HFFc6 (cell line): ENCODE measurements around the gene ASAP2. TPM values are rescaled to one million over a fixed set of nuclear protein-coding genes. Genes with fewer than 3 reads are reported as not detected.

Source experiments
- DNase-seq: peaks from one replicate; pipeline ENCODE4 v3.0.0-alpha.2; 2018
- H3K27ac Mint-ChIP-seq: 2 replicates; pipeline ENCODE4 v1.8.0; 2020; ENCODE audit warnings: mild to moderate bottlenecking, mixed read lengths
- H3K27me3 Mint-ChIP-seq: 2 replicates; pipeline ENCODE4 v1.8.0; 2021; ENCODE audit warnings: mild to moderate bottlenecking, moderate library complexity, mixed read lengths; ENCODE audit not compliant: insufficient read depth
- H3K36me3 Mint-ChIP-seq: 2 replicates; pipeline ENCODE4 v1.8.0; 2021; ENCODE audit warnings: low read depth, mixed read lengths
- H3K4me1 Mint-ChIP-seq: 2 replicates; pipeline ENCODE4 v1.8.0; 2020; ENCODE audit warnings: low read depth, mixed read lengths
- H3K4me3 Mint-ChIP-seq: 2 replicates; pipeline ENCODE4 v1.8.0; 2020; ENCODE audit warnings: mild to moderate bottlenecking, moderate library complexity, mixed read lengths
- H3K9me3 Mint-ChIP-seq: 2 replicates; pipeline ENCODE4 v1.8.0; 2020; ENCODE audit warnings: mild to moderate bottlenecking, mixed read lengths
- total RNA-seq, 6 experiments: library from RNA; stranded (reverse); fragmentation: NEBNext Ultra II Directional; extraction: Animal tissue kit (Norgen Biotek cat#: 25700); gene quantifications; 2 replicates in 1 of 6; 3 replicates in 5 of 6; pipeline ENCODE4 v1.2.3, GENCODE V29; 2021
- TF ChIP-seq, protein P1 (sequence below): fragments of 200-600 bp; sonication (generic); IDR thresholded peaks from 2 replicates; pipeline ENCODE4 v1.5.0; 2021; ENCODE audit warnings: antibody characterized with exemption, mild to moderate bottlenecking

ASAP2 gene
- total RNA-seq, 6 experiments from 2014 or later, result 31.2 to 37.4 (median 34.3) TPM

DNA sequence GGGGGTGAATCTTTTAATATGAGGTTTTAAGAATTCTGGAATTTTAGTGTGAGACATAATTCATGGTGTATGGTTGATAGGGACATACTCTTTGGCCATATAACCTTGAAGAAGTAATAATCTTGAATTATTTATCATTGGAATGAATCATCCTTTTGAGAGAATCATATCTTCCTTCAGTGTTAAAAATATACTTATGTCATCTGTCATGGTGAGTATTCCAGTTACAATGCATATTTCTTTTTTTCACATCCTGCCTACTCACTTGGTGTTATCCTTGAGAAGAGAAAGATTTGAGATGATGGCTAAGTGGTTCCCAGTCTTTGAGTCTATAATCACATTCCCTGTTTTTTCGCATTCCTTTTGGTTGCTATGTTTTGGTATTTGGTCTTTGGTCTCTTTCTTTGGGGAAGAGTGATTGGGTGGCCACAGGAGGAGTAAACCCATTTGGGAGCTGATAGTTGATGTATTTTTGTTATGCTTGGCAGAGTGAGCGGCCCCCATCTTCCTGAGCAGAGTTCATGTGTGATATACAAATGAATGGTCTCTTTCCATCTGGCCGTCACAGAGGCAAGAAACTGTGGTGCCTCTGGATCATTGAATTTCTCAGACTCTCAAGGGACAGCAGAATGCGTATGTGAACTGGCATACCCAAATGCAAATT lies 21.6 kb downstream of the ASAP2 start:
- Mint-ChIP-seq H3K27ac (peak overlapping the region; percentile 83), H3K4me1 (peaks cover 69% of the 10 kb centered on the region), H3K36me3 (peaks cover 10% of the 10 kb centered on the region; the same call in 1 of the 2 replicates), H3K27me3 (no peaks in the 10 kb centered on the region; the same call in none of the 2 replicates), H3K9me3 (no peaks in the 10 kb centered on the region), H3K4me3 (peak overlapping the region; percentile 44)
- DNase-seq, result peak; percentile 53
- TF ChIP-seq, protein P1, sequence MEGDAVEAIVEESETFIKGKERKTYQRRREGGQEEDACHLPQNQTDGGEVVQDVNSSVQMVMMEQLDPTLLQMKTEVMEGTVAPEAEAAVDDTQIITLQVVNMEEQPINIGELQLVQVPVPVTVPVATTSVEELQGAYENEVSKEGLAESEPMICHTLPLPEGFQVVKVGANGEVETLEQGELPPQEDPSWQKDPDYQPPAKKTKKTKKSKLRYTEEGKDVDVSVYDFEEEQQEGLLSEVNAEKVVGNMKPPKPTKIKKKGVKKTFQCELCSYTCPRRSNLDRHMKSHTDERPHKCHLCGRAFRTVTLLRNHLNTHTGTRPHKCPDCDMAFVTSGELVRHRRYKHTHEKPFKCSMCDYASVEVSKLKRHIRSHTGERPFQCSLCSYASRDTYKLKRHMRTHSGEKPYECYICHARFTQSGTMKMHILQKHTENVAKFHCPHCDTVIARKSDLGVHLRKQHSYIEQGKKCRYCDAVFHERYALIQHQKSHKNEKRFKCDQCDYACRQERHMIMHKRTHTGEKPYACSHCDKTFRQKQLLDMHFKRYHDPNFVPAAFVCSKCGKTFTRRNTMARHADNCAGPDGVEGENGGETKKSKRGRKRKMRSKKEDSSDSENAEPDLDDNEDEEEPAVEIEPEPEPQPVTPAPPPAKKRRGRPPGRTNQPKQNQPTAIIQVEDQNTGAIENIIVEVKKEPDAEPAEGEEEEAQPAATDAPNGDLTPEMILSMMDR, result no peak

DNA sequence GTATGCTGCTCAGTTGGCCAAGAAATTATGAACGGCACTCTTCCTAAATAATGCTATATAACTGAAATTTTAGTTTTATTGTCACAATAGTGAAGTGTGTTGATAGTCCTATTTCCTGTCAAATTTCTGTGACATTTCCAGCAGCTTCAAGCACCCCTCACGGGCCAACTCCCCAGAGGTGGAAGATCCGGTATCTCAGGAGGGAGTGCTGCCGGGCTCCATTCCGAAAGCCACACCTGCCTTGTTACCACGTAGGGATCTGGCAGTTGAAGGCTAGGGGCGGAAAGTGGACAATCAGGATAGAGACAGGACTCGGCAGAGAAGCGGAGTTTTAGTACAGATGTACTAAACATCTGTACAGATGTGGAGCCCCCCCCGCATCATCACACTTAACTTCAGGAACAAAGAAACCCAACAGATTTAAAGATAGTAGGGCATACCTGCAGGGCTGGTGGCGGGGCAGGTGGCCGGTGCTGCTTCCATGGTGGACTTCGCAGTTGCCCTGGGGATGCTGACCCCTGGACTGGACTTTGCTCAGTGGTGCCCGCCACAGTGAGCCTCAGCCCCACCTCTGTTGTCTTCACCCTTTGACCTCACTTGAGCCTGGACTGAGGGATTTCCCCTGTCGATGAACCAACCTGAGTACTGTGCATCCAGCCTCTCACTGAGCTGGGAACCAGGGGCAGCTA lies 22.3 kb downstream of the ASAP2 start:
- H3K9me3 Mint-ChIP-seq, result no peaks in the 10 kb centered on the region
- peak overlapping the region; percentile 83 for H3K27ac Mint-ChIP-seq
- H3K36me3 Mint-ChIP-seq, result peaks cover 10% of the 10 kb centered on the region; the same call in 1 of the 2 replicates
- no peaks in the 10 kb centered on the region; the same call in none of the 2 replicates for H3K27me3 Mint-ChIP-seq
- peaks cover 76% of the 10 kb centered on the region for H3K4me1 Mint-ChIP-seq
- TF ChIP-seq, protein P1, result no peak
- H3K4me3 Mint-ChIP-seq, result no peak overlapping the region
- no peak for DNase-seq

DNA sequence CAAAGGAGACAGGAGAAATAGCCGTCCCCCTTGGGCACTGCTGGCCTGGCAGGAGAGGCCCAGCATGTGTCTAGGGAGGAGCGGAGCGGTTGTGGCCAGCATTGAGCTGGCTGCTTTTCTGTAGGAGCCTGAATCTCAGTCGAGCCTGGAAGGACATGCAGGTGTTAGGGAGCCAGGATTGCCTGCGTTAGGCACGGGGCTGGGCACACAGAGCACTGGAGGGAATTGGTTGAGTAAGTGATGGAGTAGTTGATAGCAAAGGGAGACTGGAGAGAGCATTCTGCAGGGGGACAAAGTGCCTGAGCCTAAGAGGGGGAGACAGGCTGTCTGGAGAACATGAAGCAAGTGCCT lies 22.8 kb downstream of the ASAP2 start:
- Mint-ChIP-seq H3K4me3 (no peak overlapping the region), H3K27me3 (no peaks in the 10 kb centered on the region; the same call in none of the 2 replicates)

DNA sequence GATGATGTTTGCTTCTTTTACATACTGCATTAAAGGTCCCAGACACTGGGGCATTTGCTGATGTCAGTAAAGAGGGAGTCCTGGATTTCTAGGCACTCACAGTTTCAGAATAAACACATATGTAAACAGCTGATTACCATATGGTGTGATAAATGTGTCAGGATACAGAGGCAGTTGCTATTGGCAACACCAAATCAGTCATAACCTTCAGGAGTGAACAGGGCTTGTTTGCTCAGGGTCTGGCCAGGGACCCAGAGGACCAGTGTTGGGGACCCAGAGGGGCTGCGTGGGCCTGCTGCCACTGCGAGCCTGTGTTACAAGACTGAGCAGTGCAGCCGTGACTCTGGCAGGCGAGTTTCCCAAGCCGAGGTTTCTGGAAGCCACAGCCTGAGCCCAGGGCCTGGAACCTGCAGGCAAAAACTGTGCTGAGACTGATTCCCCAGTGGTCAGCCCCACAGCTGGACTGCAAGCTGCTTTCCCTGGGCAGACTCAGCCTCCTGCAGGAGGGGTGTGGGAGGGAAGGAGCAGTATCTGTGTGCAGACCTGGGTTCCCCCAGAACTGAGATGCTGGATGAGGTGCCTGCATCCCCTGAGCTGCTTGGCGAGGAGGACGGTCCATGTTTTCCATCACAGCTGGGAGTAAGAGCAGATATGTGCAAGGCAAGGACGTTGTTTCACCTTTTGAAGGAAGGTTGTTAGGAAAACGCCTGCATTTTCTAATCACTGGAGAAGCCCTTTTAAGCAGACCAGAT lies 23.6 kb downstream of the ASAP2 start:
- no peak for DNase-seq
- Mint-ChIP-seq H3K36me3 (peaks cover 5% of the 10 kb centered on the region; the same call in 1 of the 2 replicates), H3K4me3 (no peak overlapping the region; the same call in 1 of the 2 replicates), H3K4me1 (peaks cover 89% of the 10 kb centered on the region), H3K27ac (peak overlapping the region; percentile 76), H3K9me3 (no peaks in the 10 kb centered on the region), H3K27me3 (no peaks in the 10 kb centered on the region; the same call in none of the 2 replicates)
- TF ChIP-seq, protein P1, result no peak

More for the DNA sequence above, 22.8 kb downstream of the ASAP2 start:
- no peak for DNase-seq
- H3K36me3 Mint-ChIP-seq, result peaks cover 9% of the 10 kb centered on the region; the same call in 1 of the 2 replicates
- peaks cover 82% of the 10 kb centered on the region for H3K4me1 Mint-ChIP-seq
- peak overlapping the region; percentile 76 for H3K27ac Mint-ChIP-seq
- no peaks in the 10 kb centered on the region for H3K9me3 Mint-ChIP-seq
- TF ChIP-seq, protein P1, result no peak

DNA sequence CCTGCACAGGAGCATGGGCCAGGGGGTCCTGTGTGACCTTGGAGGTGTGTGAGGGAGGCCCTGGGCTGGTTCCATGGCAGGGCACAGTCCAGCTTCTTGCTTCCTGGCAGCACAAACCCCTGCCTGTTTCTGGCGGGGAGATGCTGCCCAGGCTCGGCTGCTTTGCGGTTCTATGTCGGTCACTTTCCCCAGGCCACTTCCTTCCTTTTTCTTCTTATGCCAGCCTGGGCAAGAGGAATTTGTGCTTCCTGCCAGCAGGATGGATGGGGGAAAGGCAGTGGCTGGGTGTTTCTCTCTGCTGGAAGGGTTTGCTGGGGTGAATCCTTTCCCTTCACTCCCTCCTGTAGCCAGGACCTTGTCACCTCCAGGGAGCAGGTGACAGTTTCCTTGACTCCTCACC lies 24.3 kb downstream of the ASAP2 start:
- Mint-ChIP-seq H3K4me3 (no peak overlapping the region), H3K27ac (peak overlapping the region; percentile 27), H3K36me3 (peaks cover 5% of the 10 kb centered on the region; the same call in 1 of the 2 replicates), H3K9me3 (no peaks in the 10 kb centered on the region), H3K27me3 (peaks cover 2% of the 10 kb centered on the region), H3K4me1 (peaks cover 96% of the 10 kb centered on the region)
- TF ChIP-seq, protein P1, result no peak
- no peak for DNase-seq
